GM19438 (cell line): ENCODE results near the gene LONRF3.

ENCODE experiments used
- ATAC-seq: cut with Tn5 transposase; IDR thresholded peaks from one replicate; pipeline ENCODE4 v1.9.1; 2021; ENCODE audit warnings: low read depth; ENCODE audit not compliant: unreplicated experiment

The LONRF3 gene

DNA sequence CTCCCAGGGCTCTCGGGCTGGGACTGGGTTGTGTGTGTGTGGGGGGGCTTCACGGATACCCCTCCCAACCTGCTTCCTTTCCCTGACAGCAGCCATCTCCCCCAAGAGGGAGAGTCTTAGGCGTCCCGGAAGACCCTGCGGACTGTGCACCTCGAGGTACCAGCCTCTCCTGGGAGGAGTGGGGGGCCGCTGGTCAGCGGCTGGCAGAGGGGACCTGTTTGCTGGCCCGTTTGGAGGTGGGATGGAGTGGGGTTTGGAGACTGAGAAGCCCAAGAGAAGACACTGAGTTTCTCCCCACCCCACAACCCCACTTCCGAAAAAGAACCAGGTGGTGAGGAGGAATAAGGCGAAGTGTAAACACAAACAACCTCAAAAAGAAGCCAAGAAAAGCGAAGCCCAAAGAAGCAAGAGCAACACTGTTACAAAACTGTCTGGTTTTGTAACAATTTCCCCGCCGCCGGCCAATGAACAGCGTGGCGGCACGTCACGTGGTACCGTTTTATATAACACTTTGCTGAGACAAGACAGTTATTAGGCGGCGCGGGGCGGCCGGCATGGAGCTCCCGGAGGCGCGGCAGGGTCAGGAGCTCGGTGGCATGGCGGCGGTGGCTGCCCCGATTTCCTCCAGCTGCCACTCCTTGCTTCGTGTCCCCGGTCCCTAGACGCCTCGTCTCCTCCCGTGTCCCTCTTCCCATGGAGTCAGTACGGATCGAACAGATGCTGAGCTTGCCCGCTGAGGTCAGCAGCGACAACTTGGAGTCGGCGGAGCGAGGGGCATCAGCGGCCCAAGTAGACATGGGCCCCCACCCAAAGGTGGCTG, at the start of gene LONRF3:
Gene LONRF3 (plus strand): TSS at position 531 of the 820 bp plus-strand sequence. CDS start 163 bp downstream, at position 694.
- ATAC-seq = peak; percentile 32

DNA sequence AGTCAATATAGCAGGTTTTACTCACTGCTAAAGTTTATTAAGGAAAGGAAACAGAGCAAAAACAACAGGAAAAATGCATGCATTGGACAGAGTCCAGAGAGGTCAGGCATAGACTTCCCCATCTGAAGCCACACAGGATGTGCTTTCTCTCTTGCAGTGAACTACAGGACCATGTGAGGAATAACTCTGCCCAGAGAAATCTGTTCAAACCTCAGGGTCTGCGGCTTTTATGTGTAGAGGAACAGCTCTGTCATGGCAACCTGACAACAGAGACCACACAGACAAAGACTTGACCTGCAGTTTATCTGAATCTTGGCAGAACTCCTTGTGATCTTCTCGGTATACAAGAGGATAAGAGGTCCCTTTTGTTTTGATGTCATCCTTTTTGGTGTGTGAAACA, 46.3 kb upstream of the LONRF3 start:
- ATAC-seq = no peak

DNA sequence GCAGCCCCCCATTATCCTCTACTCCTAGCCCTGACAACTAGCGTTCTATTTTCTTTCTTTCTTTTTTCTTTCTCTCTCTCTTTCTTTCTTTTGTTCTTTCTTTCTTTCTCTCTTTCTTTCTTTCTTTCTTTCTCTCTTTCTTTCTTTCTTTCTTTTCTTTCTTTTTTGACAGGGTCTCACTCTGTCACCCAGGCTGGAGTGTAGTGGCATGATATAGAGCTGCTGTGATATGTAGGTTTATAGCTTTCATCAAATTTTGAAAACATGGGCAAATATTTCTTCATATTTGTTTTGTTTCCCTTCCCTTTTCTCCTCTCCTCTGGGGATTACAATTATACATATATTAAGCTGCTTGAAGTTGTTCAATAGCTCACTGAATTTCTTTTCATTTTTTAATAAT, 39.1 kb upstream of the LONRF3 start:
- ATAC-seq = no peak

DNA sequence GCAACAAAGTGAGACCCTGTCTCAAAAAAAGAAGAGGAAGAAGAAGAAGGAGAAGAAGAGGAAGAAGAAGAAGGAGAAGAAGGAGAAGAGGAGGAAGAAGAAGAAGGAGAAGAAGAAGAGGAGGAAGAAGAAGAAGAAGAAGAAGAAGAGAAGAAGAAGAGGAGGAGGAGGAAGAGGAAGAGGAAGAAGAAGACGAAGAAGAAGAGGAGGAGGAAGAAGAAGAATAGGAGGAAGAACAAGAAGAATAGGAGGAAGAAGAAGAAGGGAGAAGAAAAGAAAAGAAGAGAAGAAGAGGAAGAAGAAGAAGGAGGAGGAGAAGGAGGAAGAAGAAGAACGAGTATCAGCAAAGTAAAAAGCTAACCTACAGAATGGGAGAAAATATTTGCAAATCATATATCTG, 33.3 kb upstream of the LONRF3 start:
- ATAC-seq = no peak

DNA sequence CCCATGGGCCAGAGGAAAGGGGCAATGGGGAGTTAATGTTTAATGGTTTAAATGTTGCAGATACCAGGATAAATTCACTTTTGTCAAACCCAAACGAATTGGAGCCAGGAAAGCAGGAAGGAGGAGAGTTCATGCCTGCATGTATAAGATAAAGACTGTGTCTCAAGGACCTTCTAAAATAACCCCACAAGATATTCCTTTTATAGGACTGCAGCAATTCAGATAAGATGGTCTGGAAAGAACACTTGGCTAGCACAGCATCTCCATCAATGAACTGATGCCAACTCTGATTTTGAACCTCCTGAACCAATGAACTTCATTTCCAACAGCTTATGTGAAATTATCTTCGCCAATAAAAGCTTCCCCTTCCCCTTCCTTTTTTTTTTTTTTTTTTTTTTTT, 31.3 kb upstream of the LONRF3 start:
- ATAC-seq = no peak

DNA sequence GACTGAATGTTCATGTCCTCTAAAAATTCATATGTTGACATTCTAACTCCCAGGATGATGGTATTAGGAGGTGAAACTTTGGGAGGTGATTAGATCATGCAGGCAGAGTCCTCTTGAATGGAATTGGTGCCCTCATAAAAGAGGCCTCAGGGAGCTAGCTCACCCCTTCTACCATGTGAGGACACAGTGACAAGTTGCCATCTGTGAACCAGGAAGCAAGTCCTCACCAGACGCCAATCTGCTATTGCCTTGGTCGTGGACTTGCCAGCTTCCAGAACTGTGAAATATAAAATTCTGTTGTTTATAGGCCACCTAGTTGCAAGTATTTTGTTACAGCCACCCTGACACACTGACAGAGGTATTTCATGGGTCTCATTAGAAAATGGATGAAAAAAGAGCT, 28.5 kb upstream of the LONRF3 start:
- no peak for ATAC-seq

DNA sequence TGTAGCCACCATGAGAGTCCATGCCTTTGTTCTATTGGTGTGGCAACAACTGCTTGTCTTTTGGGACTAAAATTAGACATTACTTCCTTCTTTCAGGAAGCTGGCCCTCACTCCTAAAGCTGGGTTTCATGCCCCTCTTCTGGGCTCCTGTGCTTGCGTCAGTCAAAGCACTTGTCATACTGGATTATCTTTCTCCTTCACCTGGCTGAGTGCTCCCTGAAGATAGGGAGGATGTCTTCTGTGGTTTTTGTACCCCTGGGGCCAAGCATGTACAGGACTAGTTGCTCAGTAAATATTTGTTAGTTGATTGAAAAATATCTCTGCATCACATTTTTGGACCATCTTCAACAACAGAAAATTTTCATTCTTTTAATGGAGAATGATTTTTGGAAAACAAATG, 26.1 kb upstream of the LONRF3 start:
- no peak for ATAC-seq

DNA sequence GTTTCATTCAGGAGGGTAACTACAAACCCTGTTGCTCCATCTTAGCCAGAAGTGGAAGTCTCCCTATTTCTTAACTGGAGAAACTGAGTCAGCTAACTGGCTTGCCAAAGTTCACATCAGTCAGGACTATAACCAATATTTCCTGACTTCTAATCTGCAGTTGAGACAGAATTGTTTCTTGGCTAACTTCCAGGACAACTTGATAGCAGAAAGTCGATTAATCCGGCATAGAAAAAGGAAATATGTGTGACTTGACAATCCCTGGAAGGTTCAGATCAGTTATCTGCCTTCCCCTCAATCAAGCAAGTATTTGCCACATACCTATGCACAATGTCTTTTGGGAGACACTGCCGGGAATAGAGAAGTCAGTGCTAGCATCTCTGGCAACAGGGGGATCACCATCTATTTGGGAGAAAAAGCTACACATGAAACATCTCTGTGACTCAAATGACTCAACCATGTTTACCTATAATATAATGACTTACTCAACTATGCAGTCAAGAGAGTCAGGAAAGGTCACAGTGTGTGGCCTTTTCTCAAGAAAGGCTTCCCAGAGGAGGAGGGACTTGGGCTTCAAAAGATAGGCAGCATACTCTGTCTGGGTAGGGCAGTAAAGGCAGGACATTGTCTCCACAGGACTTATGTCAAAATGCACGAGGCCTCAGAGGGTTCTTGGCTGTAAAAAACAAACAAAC, 12.4 kb upstream of the LONRF3 start:
- no peak for ATAC-seq

DNA sequence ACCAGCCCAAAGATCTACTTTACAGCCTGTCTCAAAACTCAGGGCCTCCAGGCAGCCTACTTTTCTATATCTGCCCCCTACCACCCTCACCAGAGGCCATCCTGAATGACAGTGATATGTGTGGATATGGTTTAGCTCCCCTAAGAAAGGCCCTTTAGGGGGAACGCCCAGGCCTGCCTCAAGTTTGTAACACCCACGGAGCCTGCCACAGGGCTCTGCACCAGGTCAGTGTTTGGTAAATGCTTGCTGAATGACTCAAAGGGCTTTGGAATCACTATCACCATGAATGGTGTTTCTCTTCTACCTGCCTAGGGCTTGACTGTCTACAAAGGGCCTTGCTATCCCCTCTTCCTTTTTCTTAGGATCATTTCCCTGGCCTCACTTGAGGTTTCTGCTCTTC, 11.3 kb upstream of the LONRF3 start:
- ATAC-seq = no peak

DNA sequence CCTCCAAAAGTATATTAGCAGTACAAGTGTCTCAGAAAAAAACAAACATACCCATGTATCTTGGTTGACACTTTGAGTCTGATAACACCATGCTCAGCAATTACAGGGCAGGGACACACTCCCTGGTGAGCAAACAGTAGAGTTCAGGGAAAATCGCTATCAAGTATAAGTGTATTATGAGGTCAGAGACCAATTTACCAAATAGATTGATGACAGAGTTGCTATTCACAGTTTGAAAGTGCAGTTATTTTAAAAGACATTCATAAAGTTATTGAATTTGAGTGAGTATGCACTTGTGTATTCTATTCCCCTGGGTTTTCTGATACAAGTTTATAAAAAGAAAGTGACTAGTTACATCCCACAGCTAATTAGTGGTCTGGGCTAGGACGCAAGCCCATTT, 10.2 kb upstream of the LONRF3 start:
- ATAC-seq = no peak

DNA sequence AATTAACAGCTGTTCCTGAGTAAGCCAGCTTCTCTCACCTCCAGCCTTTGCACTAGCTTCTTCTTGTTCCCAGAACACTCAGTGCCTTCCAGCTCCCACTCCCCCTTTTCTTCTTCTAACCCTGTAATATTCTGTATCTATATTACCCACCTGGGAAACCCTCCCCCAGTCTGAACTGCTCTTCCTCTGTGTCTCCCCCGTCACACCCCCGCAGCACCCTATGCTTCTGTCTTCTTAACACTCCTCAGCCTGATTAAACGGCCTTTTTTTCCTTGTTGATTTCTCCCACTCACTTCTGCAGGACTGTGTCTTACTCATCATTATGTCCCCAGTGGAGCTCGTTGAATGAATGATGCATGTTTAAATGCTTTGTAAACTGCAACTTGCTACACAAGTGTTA, 9.0 kb upstream of the LONRF3 start:
- no peak for ATAC-seq

DNA sequence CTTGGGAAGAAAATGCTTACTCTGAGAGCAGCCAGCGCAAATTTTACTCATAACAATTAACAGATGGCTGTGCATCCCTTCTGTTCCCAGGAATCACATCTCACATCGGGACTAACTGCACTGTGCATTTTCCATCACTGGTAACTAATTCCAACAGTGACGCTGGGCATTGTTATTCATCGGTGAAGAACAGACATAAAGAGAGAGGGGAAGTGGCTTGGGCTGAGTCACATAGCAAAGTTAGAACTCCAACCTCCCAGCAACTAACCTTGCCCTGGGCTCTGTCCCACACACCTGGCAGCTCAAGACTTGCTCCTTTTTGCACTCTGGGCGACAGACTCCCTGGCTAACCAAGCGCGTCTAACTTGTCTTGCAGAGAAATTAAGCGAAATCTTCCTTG, 6.4 kb upstream of the LONRF3 start:
- ATAC-seq = no peak

DNA sequence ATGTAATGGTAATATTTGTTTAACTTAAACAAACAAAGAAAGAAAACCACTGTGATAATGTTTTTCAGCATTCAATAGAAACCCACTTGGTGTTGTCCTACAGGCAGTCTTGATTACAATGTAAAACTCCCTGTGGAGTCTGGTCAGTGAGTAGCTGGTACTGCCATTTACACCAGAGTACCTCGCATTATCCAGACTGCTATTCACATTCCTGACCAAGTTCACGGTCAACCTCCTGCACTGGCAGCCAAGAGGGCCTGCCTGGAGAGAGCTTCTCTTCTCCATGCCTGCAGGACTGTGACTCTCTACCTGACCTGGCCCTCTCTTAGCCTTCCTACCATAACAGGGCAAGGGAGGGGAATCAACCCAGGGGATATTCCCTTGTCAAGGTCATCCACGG, 2.9 kb upstream of the LONRF3 start:
- no peak for ATAC-seq

DNA sequence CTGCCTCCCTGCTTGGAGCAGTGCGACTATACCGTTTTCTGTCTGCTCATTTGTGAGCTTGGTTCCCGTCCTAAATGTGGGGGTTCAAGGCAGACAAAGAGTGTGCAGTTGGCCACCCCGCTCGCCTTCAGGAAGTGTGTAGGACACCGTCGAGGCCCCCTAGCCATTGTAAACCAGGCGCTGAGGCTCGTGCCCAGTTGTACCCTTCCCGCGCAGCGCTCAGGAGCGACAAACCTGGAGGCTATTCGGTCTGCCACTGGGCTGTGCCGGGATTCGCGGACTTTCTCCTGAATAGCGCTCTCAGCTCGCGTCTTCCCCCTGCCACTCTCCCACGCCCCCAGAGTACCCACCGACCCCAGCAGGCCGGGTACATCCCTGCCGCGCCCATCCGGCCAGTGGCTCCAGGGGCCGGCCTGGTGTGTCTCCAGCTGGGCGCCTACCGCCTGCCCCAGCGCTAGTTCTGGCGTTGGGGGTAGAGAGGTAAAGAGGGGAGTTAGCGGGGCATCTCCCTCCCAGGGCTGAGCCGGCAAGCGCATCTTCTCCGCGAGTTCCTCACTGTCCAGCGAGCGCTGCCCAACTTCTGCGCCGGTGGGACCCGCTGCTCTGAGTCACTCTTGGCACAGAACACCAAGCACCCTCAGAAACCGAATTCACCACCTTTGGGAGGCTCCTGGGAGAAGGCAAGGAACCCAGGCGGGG, 880 bp upstream of the LONRF3 start:
- no peak for ATAC-seq

DNA sequence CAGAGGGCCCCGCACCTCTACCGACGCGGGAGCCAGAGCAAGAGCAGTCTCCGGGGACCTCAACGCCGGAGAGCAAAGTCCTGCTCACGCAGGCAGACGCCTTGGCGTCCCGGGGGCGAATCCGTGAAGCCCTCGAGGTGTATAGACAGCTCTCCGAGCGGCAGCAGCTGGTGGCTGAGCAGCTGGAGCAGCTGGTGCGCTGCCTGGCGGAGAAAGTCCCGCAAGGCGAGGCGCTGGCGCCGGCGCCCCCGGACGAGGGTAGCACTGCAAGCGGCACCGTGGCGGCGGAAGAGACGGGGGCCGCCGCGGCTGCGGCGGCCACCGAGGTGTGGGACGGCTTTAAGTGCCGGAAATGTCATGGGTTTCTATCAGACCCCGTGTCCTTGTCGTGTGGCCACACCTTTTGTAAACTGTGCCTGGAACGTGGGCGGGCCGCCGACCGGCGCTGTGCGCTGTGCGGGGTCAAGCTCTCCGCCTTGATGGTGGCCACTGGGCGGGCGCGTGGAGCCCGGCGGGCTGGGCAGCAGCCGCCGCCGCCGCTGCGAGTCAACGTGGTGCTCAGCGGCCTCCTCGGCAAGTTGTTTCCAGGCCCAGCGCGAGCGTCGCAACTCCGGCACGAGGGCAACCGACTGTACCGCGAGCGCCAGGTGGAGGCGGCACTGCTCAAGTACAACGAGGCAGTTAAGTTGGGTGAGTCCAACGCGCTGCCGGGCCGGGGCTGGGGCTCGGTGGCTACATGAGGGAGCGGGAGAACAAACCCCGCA, 672 bp downstream of the LONRF3 start:
- peak; percentile 51 for ATAC-seq

DNA sequence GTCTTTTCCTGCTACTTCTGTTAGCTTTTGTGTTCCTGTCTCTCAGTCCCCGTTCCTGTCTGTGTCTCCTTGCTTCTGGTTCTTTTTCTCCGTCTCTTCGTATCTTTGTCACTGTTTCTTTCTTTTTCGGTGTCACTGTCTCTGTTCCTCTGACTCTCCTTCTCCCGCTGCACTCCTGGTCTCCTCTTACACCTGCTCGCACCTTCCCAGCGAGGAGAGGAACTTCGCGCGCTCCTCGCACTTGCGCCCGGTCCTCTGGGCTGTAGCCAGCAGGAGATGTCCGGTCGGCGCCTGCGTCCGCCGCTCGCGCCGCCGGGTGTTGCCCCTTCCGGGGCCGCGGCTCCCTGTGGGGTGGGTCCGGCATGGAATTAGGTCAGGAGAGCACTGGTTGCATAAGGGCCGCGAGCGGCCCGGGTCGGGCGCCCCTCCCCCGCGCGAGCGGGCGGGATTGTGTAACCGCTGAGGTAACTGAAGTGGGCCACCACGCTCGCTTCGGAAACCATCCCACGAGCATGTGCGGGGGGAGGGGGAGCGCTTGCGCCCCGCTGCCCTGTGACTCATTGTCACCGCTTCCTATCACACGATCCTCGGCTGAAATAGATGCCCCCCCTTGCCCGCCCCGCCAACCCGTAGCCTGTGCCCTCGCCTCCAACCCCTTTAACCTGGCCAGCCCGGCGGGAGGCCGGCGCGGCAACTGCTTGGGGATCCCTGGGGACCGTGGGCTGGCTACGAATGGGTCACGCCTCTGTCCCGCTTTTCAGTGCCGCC, 1.6 kb downstream of the LONRF3 start:
- no peak for ATAC-seq

DNA sequence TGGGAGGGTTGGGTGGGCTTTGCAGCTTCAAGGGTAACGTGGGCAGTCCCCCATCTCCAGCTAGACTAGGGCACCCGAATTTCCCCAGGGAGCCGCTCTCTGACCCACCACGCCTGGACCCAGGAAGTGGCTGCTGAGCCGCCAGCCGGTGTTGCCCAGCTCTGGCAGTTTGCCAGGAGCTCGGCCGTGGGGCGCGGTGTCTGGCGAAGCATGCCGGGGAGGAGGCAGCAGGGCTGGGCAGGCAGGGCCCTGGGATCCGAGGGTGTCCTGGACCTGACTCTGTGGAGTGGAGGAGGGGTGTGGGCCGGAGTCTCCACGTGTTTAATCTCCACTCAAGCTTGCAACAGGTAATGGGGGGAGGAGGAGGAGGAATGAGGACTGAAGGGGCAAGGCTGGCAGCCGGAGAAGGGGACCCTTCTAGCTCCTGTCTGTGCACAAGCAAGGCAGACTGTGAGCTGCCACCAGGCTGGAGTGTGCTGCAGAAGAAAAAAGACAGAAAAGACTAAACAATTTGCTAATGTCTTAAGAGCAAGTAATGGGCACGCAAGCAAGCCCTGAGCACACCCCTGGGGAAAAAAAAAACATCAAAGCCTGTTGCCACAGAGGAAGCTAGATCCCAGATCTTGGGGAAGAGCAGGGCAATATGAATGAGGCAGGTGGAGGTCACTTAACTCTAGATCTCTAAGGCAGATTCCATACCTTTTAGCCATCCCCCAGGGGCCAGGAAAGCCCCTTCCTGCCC, 2.4 kb downstream of the LONRF3 start:
- ATAC-seq = no peak

DNA sequence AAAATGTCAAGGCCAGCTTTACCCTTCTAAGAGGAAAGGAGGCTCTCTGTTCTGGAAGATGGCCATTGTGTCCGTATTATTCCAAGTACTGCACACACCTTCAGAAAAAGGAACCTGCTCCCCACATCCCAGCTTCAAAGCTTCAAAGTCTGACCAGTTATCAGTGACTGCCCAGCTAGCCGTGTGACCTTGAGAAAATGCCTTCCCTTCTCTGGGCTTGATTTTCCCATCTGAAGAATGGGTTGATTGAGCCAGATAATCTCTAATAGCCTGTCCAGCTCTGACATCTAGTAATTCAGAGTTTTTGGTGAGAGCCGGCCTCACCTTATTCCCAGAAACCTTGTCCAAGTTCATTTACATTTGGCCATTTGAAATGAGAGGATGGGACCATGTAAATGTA, 3.0 kb downstream of the LONRF3 start:
- no peak for ATAC-seq

DNA sequence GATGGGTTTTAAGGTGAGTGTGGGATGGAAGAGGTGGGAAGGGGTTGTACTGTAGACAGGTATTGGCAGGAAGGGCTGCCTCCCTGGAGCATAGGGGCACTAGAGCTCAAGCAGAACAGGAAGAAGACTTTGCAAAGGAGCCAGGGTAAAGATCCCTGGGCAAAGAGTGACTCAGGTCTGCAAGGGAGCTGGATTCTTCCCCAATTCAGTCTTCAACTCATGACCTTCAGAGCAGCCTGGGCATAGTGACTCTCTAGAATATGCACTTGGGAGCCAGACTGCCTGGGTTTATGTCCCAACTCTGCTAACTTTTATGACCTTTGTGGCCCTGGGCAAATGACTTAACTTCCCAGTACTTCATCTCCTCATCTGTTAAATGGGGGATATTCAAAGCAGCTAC, 4.0 kb downstream of the LONRF3 start:
- ATAC-seq = no peak
